ENCODE measurements around the gene MPC1. TPM values are rescaled to one million over a fixed set of nuclear protein-coding genes. Genes with fewer than 3 reads are reported as not detected.
"Not testable (repeated sequence)": the region's sequence is repeated elsewhere in the genome, so short reads cannot be mapped to it uniquely, and the experiment has no call there.

Gene MPC1
- total RNA-seq, 1 experiment from 2014 or later: 22.5 TPM

GRCh38 chr6:166381381-166381732 is 1.4 kb downstream of the MPC1 start:
- no peak for DNase-seq (ENCODE audit: low read depth)

- DNase-seq (ENCODE audit: low read depth): no peak
Observed at GRCh38 chr6:166379800-166380199, 2.9 kb downstream of the MPC1 start.

DNA sequence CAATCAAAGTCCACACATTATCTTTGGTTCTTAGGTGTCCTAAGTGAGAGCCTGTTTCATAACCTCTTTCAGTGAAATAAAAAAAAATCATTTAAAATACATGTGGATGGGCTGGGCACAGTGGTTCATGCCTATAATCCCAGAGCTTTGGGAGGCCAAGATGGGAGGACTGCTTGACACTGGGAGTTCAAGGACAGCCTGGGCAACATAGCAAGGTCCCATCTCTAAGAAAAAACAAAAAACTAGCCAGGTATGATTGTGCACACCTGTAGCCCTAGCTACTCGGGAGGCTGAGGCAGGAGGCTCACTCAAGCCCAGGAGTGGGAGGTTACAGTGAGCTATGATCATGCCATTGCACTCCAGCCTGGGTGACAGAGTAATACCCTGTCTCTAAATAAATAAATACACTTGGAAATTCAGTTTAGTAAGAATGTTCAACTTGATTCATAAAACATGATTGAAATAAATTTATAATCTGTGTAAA is 3.6 kb downstream of the MPC1 start:
- DNase-seq (ENCODE audit: low read depth): no peak

- no peak for DNase-seq (ENCODE audit: low read depth)
Observed at GRCh38 chr6:166377721-166378120, 5.0 kb downstream of the MPC1 start.

- no peak for DNase-seq (ENCODE audit: low read depth)
Observed at GRCh38 chr6:166375013-166375412, 7.7 kb downstream of the MPC1 start.

GRCh38 chr6:166370489-166370888 is 12.3 kb downstream of the MPC1 start:
- no peak for DNase-seq (ENCODE audit: low read depth)

DNA sequence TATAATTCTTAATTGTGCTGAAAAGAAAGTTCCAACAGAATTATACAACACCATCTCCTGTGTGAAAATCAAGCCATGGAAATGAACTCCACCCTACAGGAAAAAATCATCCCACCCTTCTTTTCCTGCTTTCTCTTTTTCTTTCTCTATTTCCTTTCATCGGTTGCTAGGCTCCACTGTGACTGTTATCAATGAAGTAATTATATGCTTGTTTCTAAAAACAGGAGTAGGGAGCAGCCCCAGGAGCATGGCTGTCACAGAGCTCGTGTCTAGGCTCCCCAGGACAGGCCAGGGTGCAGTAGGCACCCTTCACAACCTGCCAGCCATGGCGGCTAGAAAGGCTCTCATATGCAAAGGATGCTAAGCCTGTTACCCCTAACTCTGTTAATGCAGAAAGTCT is 13.0 kb downstream of the MPC1 start:
- no peak for DNase-seq (ENCODE audit: low read depth)

DNA sequence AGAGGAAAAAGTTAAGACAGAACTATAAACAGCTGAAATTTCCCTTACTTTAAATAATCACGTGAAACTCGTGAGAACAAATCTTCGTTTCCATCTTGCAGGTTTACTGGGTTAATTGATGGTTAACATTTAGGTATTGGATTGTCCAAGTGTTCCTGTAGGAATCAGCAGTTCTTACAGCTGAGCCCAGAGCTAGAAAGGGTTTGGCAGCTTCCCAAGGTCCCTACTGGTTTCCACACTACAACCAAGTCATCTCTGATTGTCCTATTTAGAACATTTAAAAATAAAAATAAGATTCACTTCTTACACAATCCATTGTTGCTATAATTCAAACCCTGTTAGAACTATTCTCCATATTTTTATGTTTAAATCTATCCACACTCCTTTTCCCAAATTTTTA is 15.8 kb downstream of the MPC1 start:
- no peak for DNase-seq (ENCODE audit: low read depth)

GRCh38 chr6:166365806-166366205 is 16.9 kb downstream of the MPC1 start:
- no peak for DNase-seq (ENCODE audit: low read depth)

DNA sequence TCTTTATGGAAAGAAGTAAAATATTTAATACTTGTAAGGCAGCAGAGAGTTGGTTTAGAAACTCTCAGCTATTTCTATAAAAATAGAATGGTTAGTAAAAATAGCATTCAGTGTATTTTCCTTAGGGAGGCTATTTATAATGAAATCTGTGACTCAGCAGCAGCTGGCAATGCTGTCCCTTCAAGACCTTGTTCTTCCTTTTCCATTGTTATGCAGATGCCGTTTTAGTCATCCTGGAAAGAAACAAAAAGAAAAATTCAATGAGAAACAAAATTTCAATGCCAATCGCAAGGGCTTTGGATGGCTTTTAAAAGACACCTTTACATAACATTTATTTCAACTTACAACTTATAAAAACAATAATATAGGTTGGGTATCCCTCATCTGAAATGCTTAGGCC is 17.5 kb downstream of the MPC1 start:
- DNase-seq (ENCODE audit: low read depth): no peak

DNA sequence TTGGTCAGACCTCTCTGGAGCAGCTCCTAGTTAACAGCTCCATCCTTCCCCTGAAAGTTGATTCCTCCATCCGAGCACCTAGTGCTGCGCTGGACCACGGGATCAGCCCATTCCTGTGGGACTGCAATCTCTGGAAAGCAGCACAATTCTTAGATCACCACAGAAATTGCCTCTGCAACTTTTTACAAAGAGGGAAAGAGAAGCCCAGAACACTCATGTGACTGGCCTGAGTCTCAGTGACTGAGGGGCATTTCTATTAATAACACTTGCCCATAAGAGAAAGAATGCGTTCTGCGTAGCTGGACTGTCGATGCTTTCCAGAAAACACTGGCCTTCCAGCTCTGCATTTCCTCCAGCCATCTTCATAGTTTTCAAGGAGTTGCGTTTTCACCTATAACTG is 18.3 kb downstream of the MPC1 start:
- no peak for DNase-seq (ENCODE audit: low read depth)

DNA sequence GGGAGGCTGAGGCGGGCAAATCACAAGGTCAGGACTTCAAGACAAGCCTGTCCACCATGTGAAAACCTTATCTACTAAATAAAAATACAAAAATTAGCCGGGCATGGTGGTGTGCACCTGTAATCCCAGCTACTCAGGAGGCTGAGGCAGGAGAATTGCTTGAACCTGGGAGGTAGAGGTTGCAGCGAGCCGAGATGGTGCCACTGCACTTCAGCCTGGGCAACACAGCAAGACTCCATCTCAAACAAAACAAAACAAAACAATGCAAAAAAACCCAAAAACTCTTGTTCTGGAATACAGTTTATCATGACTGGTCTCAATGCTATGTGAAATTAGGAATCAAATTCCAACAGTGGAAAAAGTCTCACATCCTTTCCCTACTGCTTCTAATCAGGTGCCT is 20.3 kb downstream of the MPC1 start:
- not testable (repeated sequence) for DNase-seq (ENCODE audit: low read depth)

GRCh38 chr6:166361077-166361429 is 21.7 kb downstream of the MPC1 start:
- peak; percentile 28 for DNase-seq (ENCODE audit: low read depth)

DNA sequence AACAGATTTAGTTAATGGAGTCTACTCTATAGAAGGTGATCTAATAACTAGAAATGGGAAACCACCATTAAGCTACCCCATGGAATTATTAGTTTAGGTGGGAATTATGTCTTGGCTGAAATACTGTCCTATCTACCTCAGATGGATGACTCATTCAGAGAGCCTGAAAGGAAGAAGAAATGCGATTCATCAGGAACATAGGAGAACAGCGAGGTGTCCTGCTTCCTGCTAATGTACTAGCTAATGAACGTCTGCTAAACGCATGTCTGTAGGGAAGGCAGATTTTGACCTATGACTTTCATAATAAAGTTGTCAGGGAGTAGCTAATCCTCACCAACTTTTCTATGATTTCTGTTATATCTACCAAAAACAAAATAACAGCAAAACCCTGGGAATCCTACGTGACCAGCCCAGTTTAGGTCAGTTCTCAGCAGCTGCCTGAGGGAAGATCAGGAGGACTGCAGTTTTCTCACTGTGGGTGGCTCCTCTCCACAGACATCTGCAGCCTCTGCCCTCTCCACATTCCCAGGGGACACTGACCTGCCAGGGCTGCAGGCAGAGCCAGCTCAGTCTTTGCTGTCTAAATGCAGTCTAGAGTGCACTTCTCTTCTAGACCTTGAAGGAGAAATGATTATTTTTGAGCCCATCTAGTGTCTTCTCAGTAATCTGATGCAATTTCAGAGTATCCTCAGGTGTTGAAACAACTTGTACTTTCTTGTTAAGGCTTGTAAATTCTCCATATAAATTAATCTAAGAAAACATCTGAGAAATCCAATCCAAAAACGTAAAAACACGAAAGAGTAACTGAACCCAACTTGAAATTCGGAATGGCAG is 22.3 kb downstream of the MPC1 start:
- no peak for DNase-seq (ENCODE audit: low read depth)

- DNase-seq (ENCODE audit: low read depth): no peak
Observed at GRCh38 chr6:166355552-166355951, 27.2 kb downstream of the MPC1 start.

- no peak for DNase-seq (ENCODE audit: low read depth)
Observed at GRCh38 chr6:166354965-166355364, 27.8 kb downstream of the MPC1 start.

GRCh38 chr6:166354143-166354542 is 28.6 kb downstream of the MPC1 start:
- DNase-seq (ENCODE audit: low read depth): no peak

- DNase-seq (ENCODE audit: low read depth): no peak
Observed at GRCh38 chr6:166353507-166353906, 29.2 kb downstream of the MPC1 start.

- DNase-seq (ENCODE audit: low read depth): no peak
Observed at GRCh38 chr6:166352923-166353322, 29.8 kb downstream of the MPC1 start.

GRCh38 chr6:166351715-166352285 is 30.9 kb downstream of the MPC1 start:
- no peak for DNase-seq (ENCODE audit: low read depth)

- DNase-seq (ENCODE audit: low read depth): no peak
Observed at GRCh38 chr6:166348305-166348949, 34.3 kb downstream of the MPC1 start.

GRCh38 chr6:166346965-166347364 is 35.8 kb downstream of the MPC1 start:
- no peak for DNase-seq (ENCODE audit: low read depth)

GRCh38 chr6:166346449-166346848 is 36.3 kb downstream of the MPC1 start:
- DNase-seq (ENCODE audit: low read depth): no peak
